Sigmoid colon (tissue), 4 donors: ENCODE data around the gene TRIP13.

Experiments used
- CTCF ChIP-seq, 4 experiments: fragments of 450-650 bp in 3 of 4; fragments of 200-600 bp in 1 of 4; IDR thresholded peaks; one replicate each; pipeline ENCODE4 v1.5.1; 2016 to 2019; ENCODE audit warnings: antibody characterized with exemption in 4 of 4, mild to moderate bottlenecking in 3 of 4, moderate library complexity in 2 of 4
- POLR2A ChIP-seq, 2 donors: fragments of 450-650 bp; IDR thresholded peaks; one replicate each; pipeline ENCODE4 v1.6.1; 2016; ENCODE audit warnings: antibody characterized with exemption in 2 of 2, mild to moderate bottlenecking in 2 of 2, moderate library complexity in 2 of 2
- POLR2AphosphoS5 ChIP-seq, 4 donors: sonication (generic); formaldehyde crosslinking; IDR thresholded peaks; one replicate each; pipeline ENCODE4 v1.6.1; 2017; ENCODE audit warnings: antibody characterized with exemption in 4 of 4

GRCh38 chr5:929596-929995 lies 36.9 kb downstream of the TRIP13 start:
- TF ChIP-seq CTCF (IDR thresholded peaks at IDR 0.05) (no peak), POLR2A (IDR thresholded peaks at IDR 0.05) (no peak), POLR2AphosphoS5 (IDR thresholded peaks at IDR 0.05) (no peak)
